Dendritic cell treated with granulocyte-macrophage colony-stimulating factor and Interleukin-4, amounts not matched to agents 40 ng/mL and 50 ng/mL, for 4 days (primary cell): ENCODE data around the gene ZCCHC3.
"Not testable (repeated sequence)": the region's sequence is repeated elsewhere in the genome, so short reads cannot be mapped to it uniquely, and the experiment has no call there.

ENCODE experiments used
- H3K27ac Mint-ChIP-seq: one replicate; pipeline ENCODE4 v1.8.0; 2022; ENCODE audit warnings: mild to moderate bottlenecking, mixed read lengths
- H3K27me3 Mint-ChIP-seq: one replicate; pipeline ENCODE4 v1.8.0; 2022; ENCODE audit warnings: mild to moderate bottlenecking, mixed read lengths
- H3K36me3 Mint-ChIP-seq: one replicate; pipeline ENCODE4 v1.8.0; 2022; ENCODE audit warnings: low read depth, mixed read lengths
- H3K4me1 Mint-ChIP-seq: one replicate; pipeline ENCODE4 v1.8.0; 2022; ENCODE audit warnings: low read depth, mixed read lengths
- H3K4me3 Mint-ChIP-seq: one replicate; pipeline ENCODE4 v1.8.0; 2022; ENCODE audit warnings: mild to moderate bottlenecking, moderate library complexity, mixed read lengths
- H3K9me3 Mint-ChIP-seq: one replicate; pipeline ENCODE4 v1.8.0; 2022; ENCODE audit warnings: mixed read lengths
- intact Hi-C: fragments of 100-400 bp; cut with micrococcal nuclease; formaldehyde crosslinking; loops from one replicate; pipeline ENCODE4 v1.15.0; 2022

The ZCCHC3 gene

DNA sequence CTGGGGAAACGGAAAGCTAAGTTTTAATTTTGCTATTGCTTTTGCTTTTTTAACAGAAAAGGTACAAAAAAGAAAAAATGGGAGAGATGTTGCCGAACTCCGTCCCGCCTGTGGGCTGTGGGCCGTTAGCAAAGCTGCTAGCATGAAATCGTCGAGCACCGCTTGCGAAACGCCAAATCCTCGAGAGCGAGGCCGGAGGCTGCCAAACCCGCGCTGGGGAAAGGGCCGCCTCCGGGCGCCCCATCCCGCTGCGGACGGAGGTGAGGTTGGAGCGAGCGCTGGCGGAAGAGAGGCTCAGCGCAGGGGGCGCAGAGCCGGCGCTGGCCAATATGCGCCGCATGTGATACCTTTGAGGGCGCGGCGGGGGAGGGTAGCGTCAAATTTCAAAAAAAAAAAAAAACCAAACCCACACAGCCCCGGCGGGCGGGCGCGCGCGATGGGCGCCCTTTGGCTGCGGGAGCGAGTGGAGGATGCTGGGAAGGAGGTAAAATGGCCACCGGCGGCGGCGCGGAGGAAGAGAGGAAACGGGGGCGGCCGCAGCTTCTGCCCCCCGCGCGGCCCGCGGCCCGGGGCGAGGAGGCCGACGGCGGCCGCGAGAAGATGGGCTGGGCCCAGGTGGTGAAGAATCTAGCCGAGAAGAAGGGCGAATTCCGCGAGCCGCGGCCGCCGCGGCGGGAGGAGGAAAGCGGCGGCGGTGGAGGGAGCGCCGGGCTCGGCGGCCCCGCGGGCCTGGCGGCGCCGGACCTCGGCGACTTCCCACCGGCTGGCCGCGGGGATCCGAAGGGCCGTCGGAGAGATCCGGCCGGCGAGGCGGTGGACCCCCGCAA lies at the start of gene ZCCHC3:
TSS of gene ZCCHC3 (plus strand) at position 473 of the 827 bp plus-strand sequence. CDS start at position 490, 17 bp downstream.
- Mint-ChIP-seq H3K4me1 (peaks cover 47% of the 10 kb centered on the region), H3K27me3 (no peaks in the 10 kb centered on the region), H3K4me3 (peak within 1 kb of the TSS; percentile 92), H3K36me3 (peaks cover 44% of the 10 kb centered on the region), H3K27ac (peak within 1 kb of the TSS; percentile 99), H3K9me3 (no peaks in the 10 kb centered on the region)
- intact Hi-C loops: no loop called here

- H3K4me3 Mint-ChIP-seq: no peak overlapping the region
- H3K4me1 Mint-ChIP-seq: no peaks in the 10 kb centered on the region
- H3K36me3 Mint-ChIP-seq: no peaks in the 10 kb centered on the region
- no peak overlapping the region for H3K27ac Mint-ChIP-seq
- H3K9me3 Mint-ChIP-seq: peaks cover 9% of the 10 kb centered on the region
- no peaks in the 10 kb centered on the region for H3K27me3 Mint-ChIP-seq
- intact Hi-C loops: no loop called here
These were observed 46.0 kb upstream of the ZCCHC3 start for GRCh38 chr20:251354-251753.

DNA sequence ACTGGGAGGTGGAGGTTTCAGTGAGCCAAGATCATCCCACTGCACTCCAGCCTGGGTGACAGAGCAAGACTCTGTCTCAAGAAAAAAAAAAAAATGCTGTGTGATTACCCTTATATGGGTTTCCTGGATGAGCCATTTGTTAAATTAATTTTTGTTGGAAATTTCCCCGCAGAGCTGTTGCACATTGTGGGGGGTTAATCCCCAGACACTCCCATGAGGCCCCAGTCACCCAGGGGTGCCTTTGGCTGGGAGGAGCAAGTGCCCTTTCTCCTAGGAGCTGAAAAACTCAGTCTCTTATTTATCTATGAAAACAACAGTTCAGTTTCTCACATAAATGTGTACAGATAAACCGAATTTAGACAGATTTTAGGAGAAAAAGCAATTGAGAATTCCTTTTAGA lies 44.6 kb upstream of the ZCCHC3 start:
- intact Hi-C loops: no loop called here
- Mint-ChIP-seq H3K27me3 (no peaks in the 10 kb centered on the region), H3K9me3 (no peaks in the 10 kb centered on the region), H3K27ac (no peak overlapping the region), H3K36me3 (no peaks in the 10 kb centered on the region), H3K4me3 (no peak overlapping the region), H3K4me1 (no peaks in the 10 kb centered on the region)

DNA sequence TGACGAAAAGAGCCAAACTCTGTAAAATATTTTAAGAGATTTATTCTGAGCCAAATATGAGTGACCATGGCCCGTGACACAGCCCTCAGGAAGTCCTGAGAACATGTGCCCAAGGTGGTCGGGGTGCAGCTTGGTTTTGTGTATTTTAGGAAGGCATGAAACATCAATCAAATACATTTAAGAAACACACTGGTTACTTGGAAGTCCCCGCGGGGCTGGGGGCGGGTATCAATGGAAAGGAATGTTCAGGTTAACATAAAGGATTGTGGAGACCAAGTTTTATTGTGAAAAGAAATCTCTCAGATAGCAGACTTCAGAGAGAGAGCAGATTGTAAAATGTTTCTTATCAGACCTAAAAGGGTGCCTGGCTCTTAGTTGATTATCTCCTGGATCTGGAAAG lies 43.9 kb upstream of the ZCCHC3 start:
- H3K4me1 Mint-ChIP-seq, intact Hi-C loops, H3K9me3 Mint-ChIP-seq, H3K36me3 Mint-ChIP-seq, H3K27me3 Mint-ChIP-seq, H3K27ac Mint-ChIP-seq, H3K4me3 Mint-ChIP-seq: not testable (repeated sequence)

- Mint-ChIP-seq H3K36me3 (no peaks in the 10 kb centered on the region), H3K4me1 (peaks cover 6% of the 10 kb centered on the region), H3K4me3 (no peak within 1 kb of the TSS), H3K27ac (no peak within 1 kb of the TSS), H3K27me3 (peaks cover 7% of the 10 kb centered on the region), H3K9me3 (no peaks in the 10 kb centered on the region)
- intact Hi-C loops: no loop called here
These were observed 40.0 kb upstream of the ZCCHC3 start, which contains the start of gene DEFB132 for GRCh38 chr20:257419-257818. DEFB132 (plus strand) TSS chr20:257724; CDS start chr20:257779, 55 bp downstream.

DNA sequence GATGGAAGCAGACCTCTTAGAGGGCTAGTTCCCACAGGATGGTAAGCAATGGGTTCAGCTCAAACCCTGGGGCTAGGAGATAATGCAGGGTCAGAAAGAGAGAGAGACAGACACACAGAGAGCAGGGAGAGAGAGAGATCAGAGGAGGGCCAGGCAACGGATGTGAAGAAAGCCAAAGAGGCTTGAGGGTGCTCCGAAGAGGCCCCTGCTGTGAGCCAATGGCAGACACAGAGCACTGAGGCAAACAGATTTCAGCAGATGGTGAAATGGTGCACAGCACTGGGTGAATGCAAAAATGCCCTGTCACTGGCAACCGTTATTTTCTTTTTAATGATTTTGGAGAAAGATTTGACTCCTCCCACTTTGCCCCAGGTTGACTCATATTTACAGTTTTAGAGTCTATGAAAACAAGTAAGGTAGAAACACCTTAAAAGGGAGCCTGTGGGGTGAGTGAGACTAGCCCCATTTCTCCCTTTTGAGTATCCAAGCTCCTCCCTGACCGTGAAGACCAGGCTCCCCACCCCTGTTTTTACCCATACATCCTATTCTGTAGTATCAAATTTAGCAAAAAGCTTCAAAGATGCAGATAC lies 39.0 kb upstream of the ZCCHC3 start:
- no peaks in the 10 kb centered on the region for H3K9me3 Mint-ChIP-seq
- peaks cover 6% of the 10 kb centered on the region for H3K4me1 Mint-ChIP-seq
- no peak overlapping the region for H3K27ac Mint-ChIP-seq
- H3K27me3 Mint-ChIP-seq: peaks cover 11% of the 10 kb centered on the region
- intact Hi-C loops: no loop called here
- H3K36me3 Mint-ChIP-seq: no peaks in the 10 kb centered on the region
- H3K4me3 Mint-ChIP-seq: no peak overlapping the region

DNA sequence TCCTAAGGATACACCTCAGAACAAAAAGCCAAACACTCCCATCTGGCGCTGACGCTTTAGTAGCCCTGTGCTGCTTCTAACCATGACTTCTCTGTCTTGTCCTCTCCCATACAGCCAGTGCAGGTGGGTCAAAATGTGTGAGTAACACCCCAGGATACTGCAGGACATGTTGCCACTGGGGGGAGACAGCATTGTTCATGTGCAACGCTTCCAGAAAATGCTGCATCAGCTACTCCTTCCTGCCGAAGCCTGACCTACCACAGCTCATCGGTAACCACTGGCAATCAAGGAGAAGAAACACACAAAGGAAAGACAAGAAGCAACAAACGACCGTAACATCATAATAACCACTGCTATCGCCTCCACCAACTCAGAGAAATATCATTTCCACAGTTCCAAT lies 38.4 kb upstream of the ZCCHC3 start:
- H3K36me3 Mint-ChIP-seq: no peaks in the 10 kb centered on the region
- H3K27me3 Mint-ChIP-seq: peaks cover 11% of the 10 kb centered on the region
- H3K4me3 Mint-ChIP-seq: no peak overlapping the region
- H3K9me3 Mint-ChIP-seq: no peaks in the 10 kb centered on the region
- H3K4me1 Mint-ChIP-seq: peaks cover 6% of the 10 kb centered on the region
- no peak overlapping the region for H3K27ac Mint-ChIP-seq
- intact Hi-C loops: no loop called here

GRCh38 chr20:259981-260380 lies 37.4 kb upstream of the ZCCHC3 start:
- peaks cover 12% of the 10 kb centered on the region for H3K27me3 Mint-ChIP-seq
- no peak overlapping the region for H3K4me3 Mint-ChIP-seq
- no peaks in the 10 kb centered on the region for H3K9me3 Mint-ChIP-seq
- H3K4me1 Mint-ChIP-seq: peaks cover 6% of the 10 kb centered on the region
- intact Hi-C loops: no loop called here
- H3K36me3 Mint-ChIP-seq: no peaks in the 10 kb centered on the region
- no peak overlapping the region for H3K27ac Mint-ChIP-seq

DNA sequence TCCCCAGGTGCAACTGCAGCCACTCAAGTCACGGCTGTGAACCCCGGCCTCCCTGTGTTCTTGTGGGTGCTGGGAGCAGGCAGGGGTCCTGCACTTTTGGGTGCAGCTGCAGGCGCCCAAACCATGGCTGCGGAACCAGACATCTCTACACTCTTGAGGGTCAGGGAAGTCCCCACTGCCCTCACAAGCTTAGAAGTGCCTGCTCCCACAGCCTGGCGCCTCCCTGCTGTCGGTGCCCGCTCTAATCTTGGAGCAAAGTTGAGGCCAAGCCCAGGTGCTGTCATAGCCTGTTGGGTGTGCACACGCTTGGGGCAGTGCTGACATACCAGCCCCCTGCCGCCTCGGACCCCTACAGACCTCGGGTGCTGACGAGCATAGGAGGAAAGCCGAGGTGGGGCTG lies 33.7 kb upstream of the ZCCHC3 start:
- Mint-ChIP-seq H3K4me1 (peaks cover 18% of the 10 kb centered on the region), H3K9me3 (no peaks in the 10 kb centered on the region), H3K27ac (no peak overlapping the region), H3K4me3 (no peak overlapping the region), H3K27me3 (peaks cover 28% of the 10 kb centered on the region), H3K36me3 (no peaks in the 10 kb centered on the region)
- intact Hi-C loops: no loop called here

GRCh38 chr20:266596-267562 lies 30.5 kb upstream of the ZCCHC3 start:
- intact Hi-C loops: loop anchor here (1.0 kb wide), 1 partner anchor 58 kb away; no protein-coding TSS in a partner anchor
- Mint-ChIP-seq H3K27me3 (peaks cover 25% of the 10 kb centered on the region), H3K9me3 (no peaks in the 10 kb centered on the region), H3K4me1 (peaks cover 12% of the 10 kb centered on the region), H3K36me3 (no peaks in the 10 kb centered on the region), H3K27ac (peak overlapping the region; percentile 46), H3K4me3 (peak overlapping the region; percentile 78)

- Mint-ChIP-seq H3K4me3 (no peak overlapping the region), H3K4me1 (peaks cover 18% of the 10 kb centered on the region), H3K36me3 (peaks cover 7% of the 10 kb centered on the region), H3K9me3 (no peaks in the 10 kb centered on the region), H3K27ac (no peak overlapping the region), H3K27me3 (peaks cover 18% of the 10 kb centered on the region)
- intact Hi-C loops: loop anchor here (10.0 kb wide), 1 partner anchor 64 kb away; no protein-coding TSS in a partner anchor
These were observed 26.9 kb upstream of the ZCCHC3 start for GRCh38 chr20:270517-270916.

DNA sequence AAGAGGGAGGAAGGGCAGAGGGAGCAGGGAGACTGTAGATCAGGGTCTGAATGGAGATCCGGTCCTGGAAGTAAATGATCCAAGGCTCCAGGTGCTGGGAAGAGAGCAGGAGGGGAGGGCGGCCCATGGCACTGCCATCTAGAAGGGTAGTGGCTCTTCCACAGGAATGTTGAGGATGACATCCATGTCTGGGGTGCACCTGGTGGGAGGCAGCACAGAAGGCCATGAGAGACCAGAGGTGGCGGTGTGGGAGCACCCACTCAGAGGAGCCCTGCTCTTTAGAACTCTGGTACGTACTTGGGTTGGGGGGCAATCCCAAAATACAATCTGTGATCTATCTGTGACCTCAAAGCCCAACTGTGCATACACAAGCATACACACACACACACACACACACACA lies 26.3 kb upstream of the ZCCHC3 start:
- H3K4me1 Mint-ChIP-seq: peaks cover 18% of the 10 kb centered on the region

GRCh38 chr20:271528-271927 lies 25.8 kb upstream of the ZCCHC3 start:
- H3K4me1 Mint-ChIP-seq: peaks cover 13% of the 10 kb centered on the region
- peaks cover 10% of the 10 kb centered on the region for H3K27me3 Mint-ChIP-seq
- H3K36me3 Mint-ChIP-seq: peaks cover 17% of the 10 kb centered on the region
- no peaks in the 10 kb centered on the region for H3K9me3 Mint-ChIP-seq
- intact Hi-C loops: loop anchor here (10.0 kb wide), 1 partner anchor 63 kb away; no protein-coding TSS in a partner anchor
- H3K4me3 Mint-ChIP-seq: no peak overlapping the region
- H3K27ac Mint-ChIP-seq: no peak overlapping the region

More for the DNA sequence above, 26.3 kb upstream of the ZCCHC3 start:
- Mint-ChIP-seq H3K27me3 (peaks cover 15% of the 10 kb centered on the region), H3K27ac (no peak overlapping the region), H3K9me3 (no peaks in the 10 kb centered on the region), H3K4me3 (no peak overlapping the region), H3K36me3 (peaks cover 13% of the 10 kb centered on the region)
- intact Hi-C loops: loop anchor here (10.0 kb wide), 1 partner anchor 64 kb away; no protein-coding TSS in a partner anchor
